OCI-LY1 (cell line): ENCODE measurements around the gene FOXD1.
"Not testable (repeated sequence)": the region's sequence is repeated elsewhere in the genome, so short reads cannot be mapped to it uniquely, and the experiment has no call there.

Experiments used
- EZH2 ChIP-seq: fragments of 200-600 bp; sonication (generic), shearing (Covaris generic); IDR thresholded peaks from 2 replicates; pipeline ENCODE4 v1.8.0; 2017; ENCODE audit warnings: borderline replicate concordance, mixed run types, mild to moderate bottlenecking, antibody characterized with exemption, low read length, moderate library complexity, mixed read lengths
- TF ChIP-seq, protein P1 (sequence below): fragments of 200-600 bp; sonication (generic), shearing (Covaris generic); IDR thresholded peaks from 2 replicates; pipeline ENCODE4 v1.5.1; 2017; ENCODE audit warnings: mild to moderate bottlenecking, antibody characterized with exemption, low read length, moderate library complexity, mixed read lengths

DNA sequence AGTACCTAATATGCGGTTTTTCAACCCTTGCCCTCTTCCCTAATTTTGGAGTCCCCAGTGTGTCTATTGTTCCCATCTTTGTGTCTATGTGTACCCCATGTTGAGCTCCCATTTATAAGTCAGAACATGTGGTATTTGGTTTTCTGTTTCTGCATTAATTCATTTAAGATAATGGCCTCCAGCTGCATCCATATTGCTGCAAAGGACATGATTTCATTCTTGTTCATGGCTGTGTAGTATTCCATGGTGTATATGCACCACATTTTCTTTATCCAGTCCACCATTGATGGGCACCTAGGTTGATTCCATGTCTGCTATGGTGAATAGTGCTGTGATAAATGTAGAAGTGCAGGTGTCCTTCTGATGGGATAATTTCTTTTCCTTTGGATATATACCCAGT lies 7.9 kb upstream of the FOXD1 start:
- TF ChIP-seq, protein P1, sequence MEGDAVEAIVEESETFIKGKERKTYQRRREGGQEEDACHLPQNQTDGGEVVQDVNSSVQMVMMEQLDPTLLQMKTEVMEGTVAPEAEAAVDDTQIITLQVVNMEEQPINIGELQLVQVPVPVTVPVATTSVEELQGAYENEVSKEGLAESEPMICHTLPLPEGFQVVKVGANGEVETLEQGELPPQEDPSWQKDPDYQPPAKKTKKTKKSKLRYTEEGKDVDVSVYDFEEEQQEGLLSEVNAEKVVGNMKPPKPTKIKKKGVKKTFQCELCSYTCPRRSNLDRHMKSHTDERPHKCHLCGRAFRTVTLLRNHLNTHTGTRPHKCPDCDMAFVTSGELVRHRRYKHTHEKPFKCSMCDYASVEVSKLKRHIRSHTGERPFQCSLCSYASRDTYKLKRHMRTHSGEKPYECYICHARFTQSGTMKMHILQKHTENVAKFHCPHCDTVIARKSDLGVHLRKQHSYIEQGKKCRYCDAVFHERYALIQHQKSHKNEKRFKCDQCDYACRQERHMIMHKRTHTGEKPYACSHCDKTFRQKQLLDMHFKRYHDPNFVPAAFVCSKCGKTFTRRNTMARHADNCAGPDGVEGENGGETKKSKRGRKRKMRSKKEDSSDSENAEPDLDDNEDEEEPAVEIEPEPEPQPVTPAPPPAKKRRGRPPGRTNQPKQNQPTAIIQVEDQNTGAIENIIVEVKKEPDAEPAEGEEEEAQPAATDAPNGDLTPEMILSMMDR: not testable (repeated sequence)
- not testable (repeated sequence) for TF ChIP-seq EZH2
